Measurements from ENCODE around the gene GPR68. TPM values are rescaled to one million over a fixed set of nuclear protein-coding genes. Genes with fewer than 3 reads are reported as not detected.

The GPR68 gene
- polyA plus RNA-seq, 1 donor (not counting 4 experiments of a cell fraction or from before 2014, with no cell fraction given): 1.2 TPM

- H3K4me2 ChIP-seq (ENCODE audit: control insufficient read depth, extremely low read depth, insufficient read depth, low read depth, low read length): no peak overlapping the region
- H4K20me1 ChIP-seq (ENCODE audit: control insufficient read depth, extremely low read depth, insufficient read depth, low read length): no peaks in the 10 kb centered on the region
- no peak overlapping the region for H3K27ac ChIP-seq (ENCODE audit: control insufficient read depth, insufficient read depth, low read length)
- H3K79me2 ChIP-seq (ENCODE audit: control insufficient read depth, insufficient read depth, low read length): no peaks in the 10 kb centered on the region
- no peaks in the 10 kb centered on the region for H3K36me3 ChIP-seq (ENCODE audit: control insufficient read depth in 2 of 2, extremely low read depth in 1 of 2, insufficient read depth in 2 of 2, low read length in 2 of 2)
- no peak for TF ChIP-seq CTCF (optimal IDR thresholded peaks at IDR 0.05 in 1 of 3, IDR thresholded peaks at IDR 0.05 in 1 of 3, conservative IDR thresholded peaks at IDR 0.05 in 1 of 3; ENCODE audit: extremely low read depth in 1 of 3, insufficient read depth in 2 of 3, low read length in 3 of 3)
- TF ChIP-seq EZH2 (IDR thresholded peaks at IDR 0.05; ENCODE audit: low read length): no peak
- H2AFZ ChIP-seq (ENCODE audit: control insufficient read depth, low read length): no peak overlapping the region
- H3K4me3 ChIP-seq (ENCODE audit: control insufficient read depth in 2 of 3, extremely low read depth in 1 of 3, insufficient read depth in 2 of 3, low read depth in 1 of 3, low read length in 3 of 3): no peak overlapping the region
- dilution Hi-C loops (cut with MboI; ENCODE audit: extremely low pct_ligation_motif_present, low sequenced_read_pairs): no loop called here
- no peaks in the 10 kb centered on the region for H3K27me3 ChIP-seq (ENCODE audit: control insufficient read depth, extremely low read depth, insufficient read depth, low read length)
- no peak for DNase-seq (ENCODE audit: low read depth, low spot score)
- FAIRE-seq: no peak
- no peak overlapping the region for H3K9ac ChIP-seq (ENCODE audit: control insufficient read depth, extremely low read depth, insufficient read depth, low read length)
- H3K4me1 ChIP-seq (ENCODE audit: control insufficient read depth, extremely low read depth, insufficient read depth, low read length): peaks cover 11% of the 10 kb centered on the region
- H3K9me1 ChIP-seq (ENCODE audit: control insufficient read depth, extremely low read depth, insufficient read depth, low read length): no peaks in the 10 kb centered on the region
- no peaks in the 10 kb centered on the region for H3K9me3 ChIP-seq (ENCODE audit: control insufficient read depth, low read depth, low read length)
Observed at GRCh38 chr14:91270188-91270587, 25.7 kb upstream of the GPR68 start.

GRCh38 chr14:91269076-91269991 is 24.8 kb upstream of the GPR68 start:
- no peaks in the 10 kb centered on the region for H3K27me3 ChIP-seq (ENCODE audit: control insufficient read depth, extremely low read depth, insufficient read depth, low read length)
- peaks cover 18% of the 10 kb centered on the region for H3K4me1 ChIP-seq (ENCODE audit: control insufficient read depth, extremely low read depth, insufficient read depth, low read length)
- H3K9me3 ChIP-seq (ENCODE audit: control insufficient read depth, low read depth, low read length): no peaks in the 10 kb centered on the region
- no peak for FAIRE-seq
- dilution Hi-C loops (cut with MboI; ENCODE audit: extremely low pct_ligation_motif_present, low sequenced_read_pairs): no loop called here
- H3K9me1 ChIP-seq (ENCODE audit: control insufficient read depth, extremely low read depth, insufficient read depth, low read length): no peaks in the 10 kb centered on the region
- H4K20me1 ChIP-seq (ENCODE audit: control insufficient read depth, extremely low read depth, insufficient read depth, low read length): no peaks in the 10 kb centered on the region
- H2AFZ ChIP-seq (ENCODE audit: control insufficient read depth, low read length): peak overlapping the region; percentile 87
- TF ChIP-seq EZH2 (IDR thresholded peaks at IDR 0.05; ENCODE audit: low read length) (no peak), CTCF (optimal IDR thresholded peaks at IDR 0.05 in 1 of 3, IDR thresholded peaks at IDR 0.05 in 1 of 3, conservative IDR thresholded peaks at IDR 0.05 in 1 of 3; ENCODE audit: extremely low read depth in 1 of 3, insufficient read depth in 2 of 3, low read length in 3 of 3) (no peak)
- DNase-seq (ENCODE audit: low read depth, low spot score): no peak
- peak overlapping the region; percentile 28 for H3K9ac ChIP-seq (ENCODE audit: control insufficient read depth, extremely low read depth, insufficient read depth, low read length)
- peak overlapping the region; percentile 20 for H3K27ac ChIP-seq (ENCODE audit: control insufficient read depth, insufficient read depth, low read length)
- no peaks in the 10 kb centered on the region for H3K36me3 ChIP-seq (ENCODE audit: control insufficient read depth in 2 of 2, extremely low read depth in 1 of 2, insufficient read depth in 2 of 2, low read length in 2 of 2)
- no peak overlapping the region for H3K4me3 ChIP-seq (ENCODE audit: control insufficient read depth in 2 of 3, extremely low read depth in 1 of 3, insufficient read depth in 2 of 3, low read depth in 1 of 3, low read length in 3 of 3)
- H3K4me2 ChIP-seq (ENCODE audit: control insufficient read depth, extremely low read depth, insufficient read depth, low read depth, low read length): peak overlapping the region; percentile 75
- no peaks in the 10 kb centered on the region for H3K79me2 ChIP-seq (ENCODE audit: control insufficient read depth, insufficient read depth, low read length)

All from keratinocyte (primary cell).